Measurements from ENCODE around the gene CNOT9.

- TF ChIP-seq CTCF (IDR thresholded peaks at IDR 0.05 in 8 of 11, conservative IDR thresholded peaks at IDR 0.05 in 3 of 11) (no peak), POLR2A (IDR thresholded peaks at IDR 0.05) (no peak), POLR2AphosphoS5 (IDR thresholded peaks at IDR 0.05) (no peak)
Observed at GRCh38 chr2:218577482-218578220, 9.0 kb downstream of the CNOT9 start.

All from spleen (tissue), 7 donors.